ENCODE measurements around the gene SRSF1. TPM values are rescaled to one million over a fixed set of nuclear protein-coding genes. Genes with fewer than 3 reads are reported as not detected.

SRSF1 gene
- total and polyA plus RNA-seq, 2 experiments from 2014 or later = 107 to 175 TPM

GRCh38 chr17:57966246-57966645, 40.8 kb downstream of the SRSF1 start:
- no peak for TF ChIP-seq CTCF (IDR thresholded peaks at IDR 0.05; ENCODE audit: poor library complexity)
- TF ChIP-seq EZH2 (IDR thresholded peaks at IDR 0.05; ENCODE audit: borderline replicate concordance) = no peak
- no peak for TF ChIP-seq EZH2phosphoT487 (IDR thresholded peaks at IDR 0.05; ENCODE audit: low read depth, severe bottlenecking, unreplicated experiment)
- Histone ChIP-seq H3K4me1 (ENCODE audit: insufficient read depth) (peaks cover 4% of the 10 kb centered on the region), H3K4me3 (no peak overlapping the region), H3K27me3 (no peaks in the 10 kb centered on the region), H3K9me3 (ENCODE audit: low read depth) (no peaks in the 10 kb centered on the region), H3K27ac (no peak overlapping the region), H3K36me3 (replicated peaks; ENCODE audit: insufficient read depth, low read depth) (no peaks in the 10 kb centered on the region), H2AFZ (no peak overlapping the region), H3K4me2 (no peak overlapping the region), H3K79me2 (no peaks in the 10 kb centered on the region), H4K20me1 (ENCODE audit: insufficient read depth, poor library complexity, severe bottlenecking) (no peaks in the 10 kb centered on the region), H3K9me2 (replicated peaks; ENCODE audit: insufficient read depth) (no peaks in the 10 kb centered on the region)
- WGBS (ENCODE audit: low lambda C conversion rate, missing lambda C conversion rate) = 96% methylated on average over 5 of the region's 5 CpGs
- no peak for DNase-seq (ENCODE audit: low spot score)

- H3K27ac ChIP-seq = no peak overlapping the region
- H3K4me1 ChIP-seq (ENCODE audit: insufficient read depth) = peaks cover 4% of the 10 kb centered on the region
- H3K4me3 ChIP-seq = no peak overlapping the region
- TF ChIP-seq CTCF (IDR thresholded peaks at IDR 0.05; ENCODE audit: poor library complexity) (no peak), EZH2phosphoT487 (IDR thresholded peaks at IDR 0.05; ENCODE audit: low read depth, severe bottlenecking, unreplicated experiment) (no peak), EZH2 (IDR thresholded peaks at IDR 0.05; ENCODE audit: borderline replicate concordance) (no peak)
- no peaks in the 10 kb centered on the region for H3K9me2 ChIP-seq (replicated peaks; ENCODE audit: insufficient read depth)
- no peak overlapping the region for H2AFZ ChIP-seq
- 90% methylated on average over 26 of the region's 26 CpGs for WGBS (ENCODE audit: low lambda C conversion rate, missing lambda C conversion rate)
- H3K79me2 ChIP-seq = no peaks in the 10 kb centered on the region
- no peaks in the 10 kb centered on the region for H4K20me1 ChIP-seq (ENCODE audit: insufficient read depth, poor library complexity, severe bottlenecking)
- no peak overlapping the region for H3K4me2 ChIP-seq
- no peaks in the 10 kb centered on the region for H3K36me3 ChIP-seq (replicated peaks; ENCODE audit: insufficient read depth, low read depth)
- H3K27me3 ChIP-seq = no peaks in the 10 kb centered on the region
- no peak for DNase-seq (ENCODE audit: low spot score)
- H3K9me3 ChIP-seq (ENCODE audit: low read depth) = no peaks in the 10 kb centered on the region
These were observed 41.4 kb downstream of the SRSF1 start for GRCh38 chr17:57965521-57966160.

DNA sequence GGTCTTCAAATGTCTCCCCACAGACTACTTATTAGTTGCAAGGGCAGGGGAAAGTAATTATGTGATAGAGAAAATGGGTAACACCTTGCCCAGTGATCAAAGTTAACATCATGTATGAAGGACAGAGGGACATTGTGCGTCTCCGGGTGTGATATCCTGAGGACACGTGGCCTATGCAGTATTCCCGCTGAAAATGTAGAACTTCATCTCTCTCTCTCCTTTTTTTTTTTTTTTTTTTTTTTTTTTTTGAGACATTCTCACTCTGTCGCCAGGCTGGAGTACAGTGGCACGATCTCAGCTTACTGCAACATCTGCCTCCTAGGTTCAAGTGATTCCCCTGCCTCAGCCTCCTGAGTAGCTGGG, 43.9 kb downstream of the SRSF1 start:
- no peak overlapping the region for H3K27ac ChIP-seq
- no peak overlapping the region for H3K4me3 ChIP-seq
- no peak for DNase-seq (ENCODE audit: low spot score)
- H4K20me1 ChIP-seq (ENCODE audit: insufficient read depth, poor library complexity, severe bottlenecking) = no peaks in the 10 kb centered on the region
- no peaks in the 10 kb centered on the region for H3K4me1 ChIP-seq (ENCODE audit: insufficient read depth)
- 99% methylated on average over 5 of the region's 6 CpGs for WGBS (ENCODE audit: low lambda C conversion rate, missing lambda C conversion rate)
- no peak overlapping the region for H2AFZ ChIP-seq
- H3K9me3 ChIP-seq (ENCODE audit: low read depth) = no peaks in the 10 kb centered on the region
- TF ChIP-seq EZH2phosphoT487 (IDR thresholded peaks at IDR 0.05; ENCODE audit: low read depth, severe bottlenecking, unreplicated experiment) = no peak
- TF ChIP-seq CTCF (IDR thresholded peaks at IDR 0.05; ENCODE audit: poor library complexity) = no peak
- TF ChIP-seq EZH2 (IDR thresholded peaks at IDR 0.05; ENCODE audit: borderline replicate concordance) = no peak
- no peaks in the 10 kb centered on the region for H3K79me2 ChIP-seq
- no peaks in the 10 kb centered on the region for H3K27me3 ChIP-seq
- no peaks in the 10 kb centered on the region for H3K9me2 ChIP-seq (replicated peaks; ENCODE audit: insufficient read depth)
- H3K4me2 ChIP-seq = no peak overlapping the region
- H3K36me3 ChIP-seq (replicated peaks; ENCODE audit: insufficient read depth, low read depth) = no peaks in the 10 kb centered on the region
